GM12892 (cell line): ENCODE measurements around the gene IRF5.

Source experiments
- POLR2A ChIP-seq: IDR thresholded peaks from 2 replicates; pipeline ENCODE4 v1.6.1; 2011; ENCODE audit warnings: low read depth, low read length, control low read depth
- POLR2AphosphoS5 ChIP-seq: IDR thresholded peaks from 2 replicates; pipeline ENCODE4 v1.6.1; 2011; ENCODE audit warnings: low read depth, low read length, control low read depth

GRCh38 chr7:128916643-128916915, 21.1 kb upstream of the IRF5 start:
- TF ChIP-seq POLR2AphosphoS5 (no peak), POLR2A (no peak)
